Spleen (tissue), 11 donors: ENCODE measurements around the gene THOC5. TPM values are rescaled to one million over a fixed set of nuclear protein-coding genes. Genes with fewer than 3 reads are reported as not detected.

Experiments
- DNase-seq: peaks from one replicate; pipeline ENCODE4 v3.0.0-alpha.2; 2020
- H3K27ac ChIP-seq, 8 donors: fragments of 200-600 bp; sonication (generic) in 7 of 8; 1 replicate in 4 of 8; 2 replicates in 4 of 8; pipeline versions ENCODE4 v1.5.0 to v1.8.0; 2016 to 2021; ENCODE audit warnings: inconsistent platforms in 4 of 8, mild to moderate bottlenecking in 4 of 8, moderate library complexity in 1 of 8
- H3K27me3 ChIP-seq, 7 donors: fragments of 200-600 bp; sonication (generic) in 6 of 7; replicated peaks in 1 of 7; 1 replicate in 4 of 7; 2 replicates in 3 of 7; pipeline versions ENCODE4 v1.5.0 to v1.8.0; 2016 to 2021; ENCODE audit warnings: inconsistent platforms in 3 of 7, mild to moderate bottlenecking in 1 of 7
- H3K36me3 ChIP-seq, 6 donors: fragments of 200-600 bp; sonication (generic) in 5 of 6; 1 replicate in 4 of 6; 2 replicates in 2 of 6; pipeline versions ENCODE4 v1.5.0 to v1.8.0; 2016 to 2021; ENCODE audit warnings: inconsistent platforms in 2 of 6
- H3K4me1 ChIP-seq, 6 donors: fragments of 200-600 bp; sonication (generic) in 5 of 6; 1 replicate in 3 of 6; 2 replicates in 3 of 6; pipeline versions ENCODE4 v1.5.0 to v1.8.0; 2016 to 2021; ENCODE audit warnings: inconsistent platforms in 3 of 6
- H3K4me3 ChIP-seq, 8 donors: fragments of 200-600 bp; sonication (generic) in 7 of 8; 1 replicate in 4 of 8; 2 replicates in 4 of 8; pipeline versions ENCODE4 v1.5.0 to v1.8.0; 2016 to 2021; ENCODE audit warnings: inconsistent platforms in 4 of 8, mild to moderate bottlenecking in 4 of 8, moderate library complexity in 2 of 8
- H3K9me3 ChIP-seq, 8 donors: fragments of 200-600 bp; sonication (generic) in 7 of 8; 1 replicate in 4 of 8; 2 replicates in 4 of 8; pipeline versions ENCODE4 v1.5.0 to v1.8.0; 2016 to 2021; ENCODE audit warnings: inconsistent platforms in 4 of 8
- POLR2A ChIP-seq, 3 donors: fragments of 450-650 bp; IDR thresholded peaks; one replicate each; pipeline ENCODE4 v1.5.1; 2017; ENCODE audit warnings: antibody characterized with exemption in 3 of 3, mild to moderate bottlenecking in 1 of 3
- POLR2AphosphoS5 ChIP-seq, 3 donors: sonication (generic); formaldehyde crosslinking; IDR thresholded peaks; one replicate each; pipeline ENCODE4 v1.5.1; 2017; ENCODE audit warnings: antibody characterized with exemption in 3 of 3
- WGBS, 5 donors: extraction: QIAGEN DNeasy Blood & Tissue Kit in 3 of 5; methylation state at CpG; one replicate each; pipeline versions ENCODE4 v1.1.5 to v1.1.7; 2013 to 2018; 5-methylcytosine and 5-hydroxymethylcytosine counted together
- intact Hi-C: fragments of 100-400 bp; cut with DNase I; formaldehyde crosslinking; loops from one replicate; pipeline ENCODE4 v1.15.0; 2023; ENCODE audit warnings: low total_unique reads
- polyA plus RNA-seq, 3 donors: library from polyadenylated mRNA; stranded (reverse); fragments of 200-250 nt; gene quantifications; one replicate each; pipeline ENCODE4 v1.2.1, GENCODE V29; 2013
- total RNA-seq, 7 donors: library from RNA; depleted of rRNA in 3 of 7; stranded (reverse); fragments of >200 nt in 3 of 7; fragmentation: NEBNext Ultra II Directional in 4 of 7; extraction: Animal tissue kit (Norgen Biotek cat#: 25700) in 4 of 7; gene quantifications; one replicate each; pipeline versions ENCODE4 v1.1.0 to v1.2.1, GENCODE V29; 2016 to 2021
- TF ChIP-seq, protein P1 (sequence below), 11 experiments: fragments of 200-600 bp in 7 of 11; fragments of 450-650 bp in 4 of 11; sonication (generic) in 4 of 11; IDR thresholded peaks in 8 of 11; conservative IDR thresholded peaks in 3 of 11; 1 replicate in 7 of 11; 2 replicates in 4 of 11; pipeline versions ENCODE4 v1.4.0 to v1.8.0; 2016 to 2021; ENCODE audit warnings: antibody characterized with exemption in 11 of 11, inconsistent platforms in 4 of 11, mild to moderate bottlenecking in 1 of 11
- donor health status: healthy with polysubstance abuse.
- donor health status: DM: no; HTN: no; CAD: no; lungs with moderate emphysema.
- donor health status: DM: no; HTN: no; CAD: no.
- donor health status: Bipolar disorder and iron deficiency.
- donor health status: healthy.
- donor health status: DM: no; HTN: no; CAD: no.
- donor health status: DM: yes; HTN: yes; CAD: no.

The THOC5 gene
- total and polyA plus RNA-seq, 10 donors, result 14.4 to 55.5 (median 35.4) TPM

DNA sequence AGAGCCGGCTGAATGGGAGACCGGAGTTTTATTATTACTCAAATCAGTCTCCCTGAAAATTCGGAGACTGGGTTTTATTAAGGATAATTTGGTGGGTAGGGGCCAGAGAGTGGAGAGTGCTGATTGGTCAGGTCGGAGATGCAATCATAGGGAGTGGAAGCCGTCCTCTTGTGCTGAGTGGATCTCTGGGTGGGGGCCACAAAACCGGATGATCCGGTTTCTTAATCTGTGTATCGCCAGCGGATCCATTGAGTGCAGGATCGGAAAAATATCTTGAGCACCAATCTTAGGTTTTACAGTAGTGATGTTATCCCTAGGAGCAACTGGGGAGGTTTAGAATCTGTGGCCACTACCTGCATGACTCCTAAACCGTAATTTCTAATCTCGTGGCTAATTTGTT, 28.2 kb upstream of the THOC5 start:
- H3K27ac ChIP-seq, result peak overlapping the region in 5 of 8 donors; percentile 68 to 85 (median 76)
- intact Hi-C loops, result no loop called here
- DNase-seq, result no peak
- TF ChIP-seq, protein P1, sequence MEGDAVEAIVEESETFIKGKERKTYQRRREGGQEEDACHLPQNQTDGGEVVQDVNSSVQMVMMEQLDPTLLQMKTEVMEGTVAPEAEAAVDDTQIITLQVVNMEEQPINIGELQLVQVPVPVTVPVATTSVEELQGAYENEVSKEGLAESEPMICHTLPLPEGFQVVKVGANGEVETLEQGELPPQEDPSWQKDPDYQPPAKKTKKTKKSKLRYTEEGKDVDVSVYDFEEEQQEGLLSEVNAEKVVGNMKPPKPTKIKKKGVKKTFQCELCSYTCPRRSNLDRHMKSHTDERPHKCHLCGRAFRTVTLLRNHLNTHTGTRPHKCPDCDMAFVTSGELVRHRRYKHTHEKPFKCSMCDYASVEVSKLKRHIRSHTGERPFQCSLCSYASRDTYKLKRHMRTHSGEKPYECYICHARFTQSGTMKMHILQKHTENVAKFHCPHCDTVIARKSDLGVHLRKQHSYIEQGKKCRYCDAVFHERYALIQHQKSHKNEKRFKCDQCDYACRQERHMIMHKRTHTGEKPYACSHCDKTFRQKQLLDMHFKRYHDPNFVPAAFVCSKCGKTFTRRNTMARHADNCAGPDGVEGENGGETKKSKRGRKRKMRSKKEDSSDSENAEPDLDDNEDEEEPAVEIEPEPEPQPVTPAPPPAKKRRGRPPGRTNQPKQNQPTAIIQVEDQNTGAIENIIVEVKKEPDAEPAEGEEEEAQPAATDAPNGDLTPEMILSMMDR (IDR thresholded peaks at IDR 0.05 in 8 of 11, conservative IDR thresholded peaks at IDR 0.05 in 3 of 11), result no peak
- TF ChIP-seq POLR2A (IDR thresholded peaks at IDR 0.05) (no peak), POLR2AphosphoS5 (IDR thresholded peaks at IDR 0.05) (no peak)
- H3K4me3 ChIP-seq, result peak overlapping the region in 4 of 8 donors; percentile 77 to 94 (median 80)
- WGBS, 5 donors, result 89 to 94% (median 93%) methylated on average over 12 of the region's 12 CpGs
- H3K9me3 ChIP-seq, result no peaks in the 10 kb centered on the region
- peaks cover 0 to 22% (median 11%) of the 10 kb centered on the region in 6 donors for H3K4me1 ChIP-seq
- H3K27me3 ChIP-seq, result no peaks in the 10 kb centered on the region
- H3K36me3 ChIP-seq, result no peaks in the 10 kb centered on the region

DNA sequence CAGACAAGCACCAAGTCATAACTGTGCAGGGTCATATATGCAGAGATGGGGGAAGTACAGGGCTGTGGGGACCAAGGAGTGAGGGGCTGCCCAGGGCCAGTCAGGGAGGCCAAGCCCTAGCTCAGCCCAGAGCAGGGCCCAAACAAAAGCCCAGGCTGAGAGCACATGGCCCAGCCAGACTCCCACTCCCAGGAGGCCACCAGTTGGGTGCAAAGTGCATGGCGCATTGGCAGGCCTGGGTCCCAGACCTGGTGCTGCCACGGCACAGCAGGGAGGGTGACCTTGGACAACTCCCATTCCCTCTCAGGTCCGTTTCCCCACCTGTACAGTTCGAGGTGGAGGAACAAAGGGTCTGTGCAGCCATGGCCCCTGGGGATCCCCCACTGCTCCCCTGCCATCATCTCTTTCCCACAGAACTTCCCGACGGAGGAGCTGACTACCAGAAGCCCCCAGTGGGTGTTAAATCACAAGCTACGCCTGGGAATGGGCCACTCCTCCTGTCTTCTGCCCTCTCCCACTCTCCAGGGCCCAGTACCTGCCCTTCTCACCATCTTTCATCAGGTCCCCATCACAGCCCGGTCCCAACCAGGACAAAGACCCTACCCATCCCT, 26.7 kb upstream of the THOC5 start:
- peak overlapping the region; percentile 63 to 85 (median 74) for H3K27ac ChIP-seq
- peak; percentile 74 for DNase-seq
- whole genome bisulfite sequencing, 5 donors, result 33 to 41% (median 38%) methylated on average over 7 to 8 of the region's 8 CpGs

DNA sequence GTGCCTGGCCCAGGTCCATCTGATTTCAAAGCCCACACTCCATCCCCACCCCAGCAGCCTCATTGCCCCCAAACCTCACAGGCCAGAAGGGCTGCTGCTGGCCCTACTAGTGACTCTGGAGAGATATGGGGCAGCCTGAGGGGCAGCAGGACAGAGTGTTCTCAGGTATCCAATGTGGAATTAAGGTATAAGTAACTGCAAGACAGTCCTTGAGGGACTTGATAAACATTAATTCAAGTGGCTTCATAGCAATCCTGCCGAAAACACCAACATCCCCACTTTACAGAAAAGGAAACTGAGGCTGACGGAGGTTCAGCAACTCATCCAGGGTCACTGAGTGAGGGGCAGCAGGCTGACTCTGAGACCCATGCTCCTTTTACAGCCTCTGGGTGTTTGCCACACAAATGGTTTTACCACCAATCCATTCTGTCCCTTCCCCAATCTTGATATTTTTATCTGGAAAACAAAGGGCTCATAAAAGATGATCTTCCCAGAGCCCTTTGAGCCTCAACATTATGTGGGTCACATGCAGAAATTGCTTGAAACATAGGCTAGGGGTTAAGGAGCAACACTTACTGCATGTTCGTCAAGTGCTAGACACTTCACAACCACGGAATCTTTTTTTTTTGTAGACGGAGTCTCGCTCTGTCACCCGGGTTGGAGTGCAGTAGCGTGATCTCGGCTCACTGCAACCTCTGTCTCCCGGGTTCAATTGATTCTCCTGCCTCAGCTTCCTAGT, 25.1 kb upstream of the THOC5 start:
- Histone ChIP-seq H3K4me3 (no peak overlapping the region), H3K27ac (no peak overlapping the region), H3K27me3 (no peaks in the 10 kb centered on the region), H3K36me3 (no peaks in the 10 kb centered on the region), H3K4me1 (peaks cover 0 to 22% (median 11%) of the 10 kb centered on the region in 6 donors), H3K9me3 (no peaks in the 10 kb centered on the region)
- TF ChIP-seq POLR2AphosphoS5 (IDR thresholded peaks at IDR 0.05) (no peak), POLR2A (IDR thresholded peaks at IDR 0.05) (no peak)
- TF ChIP-seq, protein P1 (IDR thresholded peaks at IDR 0.05 in 8 of 11, conservative IDR thresholded peaks at IDR 0.05 in 3 of 11), result no peak
- 82 to 85% (median 84%) methylated on average over 10 of the region's 10 CpGs for WGBS, 5 donors
- intact Hi-C loops, result no loop called here
- DNase-seq, result no peak

More for the DNA sequence above, 26.7 kb upstream of the THOC5 start:
- TF ChIP-seq, protein P1 (IDR thresholded peaks at IDR 0.05 in 8 of 11, conservative IDR thresholded peaks at IDR 0.05 in 3 of 11), result no peak
- no peak for TF ChIP-seq POLR2A (IDR thresholded peaks at IDR 0.05)
- TF ChIP-seq POLR2AphosphoS5 (IDR thresholded peaks at IDR 0.05), result no peak
- intact Hi-C loops, result no loop called here
- H3K27me3 ChIP-seq, result no peaks in the 10 kb centered on the region
- H3K4me1 ChIP-seq, result peaks cover 0 to 22% (median 11%) of the 10 kb centered on the region in 6 donors
- H3K36me3 ChIP-seq, result no peaks in the 10 kb centered on the region
- peak overlapping the region; percentile 63 to 94 (median 78) for H3K4me3 ChIP-seq
- no peaks in the 10 kb centered on the region for H3K9me3 ChIP-seq
